HUES6 (cell line): ENCODE measurements around the gene CAPN14.

Experiments
- H3K27ac ChIP-seq: 2 replicates; pipeline ENCODE4 v1.7.0; 2013; ENCODE audit warnings: low read depth, mild to moderate bottlenecking, low read length, inconsistent platforms
- H3K27me3 ChIP-seq: 2 replicates; pipeline ENCODE4 v1.6.1; 2013; ENCODE audit warnings: low read length; ENCODE audit not compliant: control insufficient read depth, insufficient read depth
- H3K36me3 ChIP-seq: 2 replicates; pipeline ENCODE4 v1.6.1; 2013; ENCODE audit warnings: low read length; ENCODE audit not compliant: control insufficient read depth, insufficient read depth
- H3K4me1 ChIP-seq: 2 replicates; pipeline ENCODE4 v1.6.1; 2013; ENCODE audit warnings: low read length; ENCODE audit not compliant: control insufficient read depth, insufficient read depth
- H3K4me3 ChIP-seq: 2 replicates; pipeline ENCODE4 v1.5.1; 2013; ENCODE audit warnings: low read depth, low read length
- H3K9ac ChIP-seq: one replicate; pipeline ENCODE4 v1.6.1; 2013; ENCODE audit warnings: mild to moderate bottlenecking, low read length
- H3K9me3 ChIP-seq: 2 replicates; pipeline ENCODE4 v1.6.1; 2013; ENCODE audit warnings: low read depth, low read length; ENCODE audit not compliant: control insufficient read depth, insufficient read depth

Gene CAPN14

GRCh38 chr2:31140151-31140550 lies 77.2 kb downstream of the CAPN14 start:
- H3K27me3 ChIP-seq = peaks cover 67% of the 10 kb centered on the region
- H3K4me1 ChIP-seq = peaks cover 7% of the 10 kb centered on the region; the same call in 1 of the 2 replicates
- H3K9ac ChIP-seq = no peak overlapping the region
- no peak overlapping the region for H3K27ac ChIP-seq
- no peaks in the 10 kb centered on the region for H3K9me3 ChIP-seq
- H3K36me3 ChIP-seq = no peaks in the 10 kb centered on the region
- H3K4me3 ChIP-seq = no peak overlapping the region

GRCh38 chr2:31139671-31140070 lies 77.6 kb downstream of the CAPN14 start:
- peaks cover 7% of the 10 kb centered on the region; the same call in 1 of the 2 replicates for H3K4me1 ChIP-seq
- H3K9me3 ChIP-seq = no peaks in the 10 kb centered on the region
- H3K27ac ChIP-seq = no peak overlapping the region
- H3K27me3 ChIP-seq = peaks cover 68% of the 10 kb centered on the region
- no peak overlapping the region for H3K9ac ChIP-seq
- H3K36me3 ChIP-seq = no peaks in the 10 kb centered on the region
- H3K4me3 ChIP-seq = no peak overlapping the region

- no peaks in the 10 kb centered on the region for H3K9me3 ChIP-seq
- no peak within 1 kb of the TSS for H3K27ac ChIP-seq
- peak within 1 kb of the TSS; percentile 72 for H3K4me3 ChIP-seq
- peaks cover 7% of the 10 kb centered on the region; the same call in 1 of the 2 replicates for H3K4me1 ChIP-seq
- no peaks in the 10 kb centered on the region for H3K36me3 ChIP-seq
- peak within 1 kb of the TSS; percentile 51 for H3K9ac ChIP-seq
- H3K27me3 ChIP-seq = peaks cover 68% of the 10 kb centered on the region
Measured at GRCh38 chr2:31138037-31138962, 79.0 kb downstream of the CAPN14 start, which contains the start of gene GALNT14. Gene GALNT14, minus strand, starts transcription at chr2:31138440. Its CDS starts 354 bp downstream, at chr2:31138086.

GRCh38 chr2:31137211-31138036 lies 79.9 kb downstream of the CAPN14 start:
- H3K9me3 ChIP-seq = no peaks in the 10 kb centered on the region
- no peak overlapping the region for H3K27ac ChIP-seq
- no peaks in the 10 kb centered on the region for H3K36me3 ChIP-seq
- H3K4me3 ChIP-seq = peak overlapping the region; percentile 72
- peak overlapping the region; percentile 51 for H3K9ac ChIP-seq
- H3K4me1 ChIP-seq = peaks cover 7% of the 10 kb centered on the region
- H3K27me3 ChIP-seq = peaks cover 68% of the 10 kb centered on the region

GRCh38 chr2:31136732-31137131 lies 80.6 kb downstream of the CAPN14 start:
- Histone ChIP-seq H3K9me3 (no peaks in the 10 kb centered on the region), H3K36me3 (no peaks in the 10 kb centered on the region), H3K27me3 (peaks cover 65% of the 10 kb centered on the region), H3K4me1 (peaks cover 13% of the 10 kb centered on the region), H3K9ac (no peak overlapping the region), H3K4me3 (peak overlapping the region; percentile 72), H3K27ac (no peak overlapping the region)

- Histone ChIP-seq H3K36me3 (no peaks in the 10 kb centered on the region), H3K27ac (no peak overlapping the region), H3K4me1 (peaks cover 17% of the 10 kb centered on the region), H3K27me3 (peaks cover 57% of the 10 kb centered on the region), H3K4me3 (no peak overlapping the region), H3K9me3 (no peaks in the 10 kb centered on the region), H3K9ac (no peak overlapping the region)
Measured at GRCh38 chr2:31136000-31136399, 81.3 kb downstream of the CAPN14 start.

- Histone ChIP-seq H3K36me3 (no peaks in the 10 kb centered on the region), H3K27ac (no peak overlapping the region), H3K4me3 (no peak overlapping the region), H3K9me3 (no peaks in the 10 kb centered on the region), H3K4me1 (peaks cover 26% of the 10 kb centered on the region), H3K27me3 (peaks cover 44% of the 10 kb centered on the region), H3K9ac (no peak overlapping the region)
Measured at GRCh38 chr2:31134480-31134879, 82.8 kb downstream of the CAPN14 start.

GRCh38 chr2:31132786-31133185 lies 84.5 kb downstream of the CAPN14 start:
- no peak overlapping the region for H3K27ac ChIP-seq

GRCh38 chr2:31131871-31132270 lies 85.4 kb downstream of the CAPN14 start:
- H3K4me1 ChIP-seq = peaks cover 23% of the 10 kb centered on the region
- no peaks in the 10 kb centered on the region for H3K9me3 ChIP-seq
- H3K27me3 ChIP-seq = peaks cover 18% of the 10 kb centered on the region
- H3K27ac ChIP-seq = no peak overlapping the region
- H3K36me3 ChIP-seq = no peaks in the 10 kb centered on the region
- no peak overlapping the region for H3K9ac ChIP-seq
- H3K4me3 ChIP-seq = no peak overlapping the region

More at GRCh38 chr2:31132786-31133185, 84.5 kb downstream of the CAPN14 start:
- Histone ChIP-seq H3K9ac (no peak overlapping the region), H3K36me3 (no peaks in the 10 kb centered on the region), H3K4me3 (no peak overlapping the region), H3K27me3 (peaks cover 28% of the 10 kb centered on the region), H3K4me1 (peaks cover 27% of the 10 kb centered on the region), H3K9me3 (no peaks in the 10 kb centered on the region)

- Histone ChIP-seq H3K27ac (no peak overlapping the region), H3K4me1 (peaks cover 20% of the 10 kb centered on the region), H3K9ac (no peak overlapping the region), H3K27me3 (no peaks in the 10 kb centered on the region; the same call in none of the 2 replicates), H3K36me3 (no peaks in the 10 kb centered on the region), H3K4me3 (no peak overlapping the region), H3K9me3 (no peaks in the 10 kb centered on the region)
Measured at GRCh38 chr2:31129375-31130171, 87.7 kb downstream of the CAPN14 start.
